WTC11 (cell line): ENCODE data around the gene PLEKHN1. TPM values are rescaled to one million over a fixed set of nuclear protein-coding genes. Genes with fewer than 3 reads are reported as not detected.
A peak's percentile ranks its signal among the peaks of the same experiment; 100 is the strongest.

Experiments used
- ATAC-seq: fragments of 200-7000 bp; cut with Tn5 transposase; 2 replicates; pipeline ENCODE4 v1.10.0; 2021; ENCODE audit warnings: mild to moderate bottlenecking, moderate library complexity
- CTCF ChIA-PET: fragments of 300-600 bp; sonication (Branson Sonifier 250); formaldehyde crosslinking; loops from one replicate; lab custom pipeline; 2021; ENCODE audit warnings: antibody characterized with exemption; lab: Charles Lee
- POLR2A ChIA-PET: fragments of 350-600 bp; sonication (Branson Sonifier 250); formaldehyde crosslinking; loops from one replicate; lab custom pipeline; 2021; ENCODE audit warnings: antibody characterized with exemption; lab: Charles Lee
- DNase-seq: peaks from one replicate; pipeline ENCODE4 v3.0.0; 2021; ENCODE audit warnings: low spot score
- H3K27ac Mint-ChIP-seq: 2 replicates; pipeline ENCODE4 v1.8.0; 2021; ENCODE audit warnings: mixed read lengths
- H3K27me3 Mint-ChIP-seq: 2 replicates; pipeline ENCODE4 v1.8.0; 2021; ENCODE audit warnings: low read depth, mild to moderate bottlenecking, moderate library complexity, mixed read lengths
- H3K36me3 Mint-ChIP-seq: 2 replicates; pipeline ENCODE4 v1.8.0; 2021; ENCODE audit warnings: mixed read lengths
- H3K4me1 Mint-ChIP-seq: 2 replicates; pipeline ENCODE4 v1.8.0; 2022; ENCODE audit warnings: mixed read lengths
- H3K4me3 Mint-ChIP-seq: 2 replicates; pipeline ENCODE4 v1.8.0; 2021; ENCODE audit warnings: mild to moderate bottlenecking, moderate library complexity, mixed read lengths
- H3K9me3 Mint-ChIP-seq: 2 replicates; pipeline ENCODE4 v1.8.0; 2021; ENCODE audit warnings: mixed read lengths
- CBFB ChIP-seq: sonication (generic); formaldehyde crosslinking; IDR thresholded peaks from 2 replicates; pipeline ENCODE4 v1.8.1; 2022; ENCODE audit warnings: mild to moderate bottlenecking, low read depth, missing genetic modification reagents
- JUN ChIP-seq: sonication (generic); formaldehyde crosslinking; IDR thresholded peaks from 2 replicates; pipeline ENCODE4 v1.8.0; 2023; ENCODE audit warnings: mild to moderate bottlenecking, missing genetic modification reagents
- NFATC4 ChIP-seq: fragments of 250-450 bp; sonication (Bioruptor Pico); IDR thresholded peaks from 2 replicates; pipeline ENCODE4 v1.9.0; 2021; ENCODE audit warnings: mild to moderate bottlenecking
- NR1H2 ChIP-seq: sonication (generic); formaldehyde crosslinking; IDR thresholded peaks from 2 replicates; pipeline ENCODE4 v1.9.0; 2021; ENCODE audit warnings: mild to moderate bottlenecking, moderate library complexity, missing genetic modification reagents
- NR2C2 ChIP-seq: sonication (generic); formaldehyde crosslinking; IDR thresholded peaks from 2 replicates; pipeline ENCODE4 v1.8.0; 2022; ENCODE audit warnings: mild to moderate bottlenecking, missing genetic modification reagents
- SMAD3 ChIP-seq: sonication (generic); formaldehyde crosslinking; IDR thresholded peaks from 2 replicates; pipeline ENCODE4 v1.8.0; 2022; ENCODE audit warnings: missing genetic modification reagents, mild to moderate bottlenecking, borderline replicate concordance
- SMAD4 ChIP-seq: sonication (generic); formaldehyde crosslinking; IDR thresholded peaks from 2 replicates; pipeline ENCODE4 v1.8.0; 2022; ENCODE audit warnings: mild to moderate bottlenecking, missing genetic modification reagents
- SOX15 ChIP-seq: fragments of 250-450 bp; sonication (Bioruptor Pico); IDR thresholded peaks from 2 replicates; pipeline ENCODE4 v1.9.0; 2021; ENCODE audit warnings: mild to moderate bottlenecking
- TEAD1 ChIP-seq: sonication (generic); formaldehyde crosslinking; IDR thresholded peaks from 2 replicates; pipeline ENCODE4 v1.8.0; 2022; ENCODE audit warnings: mild to moderate bottlenecking, missing genetic modification reagents
- ZNF121 ChIP-seq: sonication (generic); formaldehyde crosslinking; IDR thresholded peaks from 2 replicates; pipeline ENCODE4 v1.8.0; 2023; ENCODE audit warnings: missing genetic modification reagents
- ZNF232 ChIP-seq: sonication (generic); formaldehyde crosslinking; IDR thresholded peaks from 2 replicates; pipeline ENCODE4 v1.8.0; 2022; ENCODE audit warnings: mild to moderate bottlenecking, missing genetic modification reagents
- total RNA-seq: library from RNA; stranded (reverse); gene quantifications from 3 replicates; pipeline ENCODE4 v1.2.3, GENCODE V29; 2021
- TF ChIP-seq, protein P1 (sequence below): fragments of 250-450 bp; sonication (Bioruptor Pico); IDR thresholded peaks from 2 replicates; pipeline ENCODE4 v1.9.0; 2021; ENCODE audit warnings: moderate library complexity, mild to moderate bottlenecking, inconsistent platforms, borderline replicate concordance
- TF ChIP-seq, protein P2 (sequence below): fragments of 250-450 bp; sonication (Bioruptor Pico); IDR thresholded peaks from 2 replicates; pipeline ENCODE4 v1.9.0; 2021; ENCODE audit warnings: mild to moderate bottlenecking
- TF ChIP-seq, protein P3 (sequence below): sonication (generic); formaldehyde crosslinking; IDR thresholded peaks from 2 replicates; pipeline ENCODE4 v1.8.0; 2022; ENCODE audit warnings: missing genetic modification reagents
- TF ChIP-seq, protein P4 (sequence below): fragments of 200-600 bp; IDR thresholded peaks from 2 replicates; pipeline ENCODE4 v1.8.0; 2022; ENCODE audit warnings: antibody characterized with exemption

The PLEKHN1 gene
- total RNA-seq, 1 experiment from 2014 or later, result 3.4 TPM

DNA sequence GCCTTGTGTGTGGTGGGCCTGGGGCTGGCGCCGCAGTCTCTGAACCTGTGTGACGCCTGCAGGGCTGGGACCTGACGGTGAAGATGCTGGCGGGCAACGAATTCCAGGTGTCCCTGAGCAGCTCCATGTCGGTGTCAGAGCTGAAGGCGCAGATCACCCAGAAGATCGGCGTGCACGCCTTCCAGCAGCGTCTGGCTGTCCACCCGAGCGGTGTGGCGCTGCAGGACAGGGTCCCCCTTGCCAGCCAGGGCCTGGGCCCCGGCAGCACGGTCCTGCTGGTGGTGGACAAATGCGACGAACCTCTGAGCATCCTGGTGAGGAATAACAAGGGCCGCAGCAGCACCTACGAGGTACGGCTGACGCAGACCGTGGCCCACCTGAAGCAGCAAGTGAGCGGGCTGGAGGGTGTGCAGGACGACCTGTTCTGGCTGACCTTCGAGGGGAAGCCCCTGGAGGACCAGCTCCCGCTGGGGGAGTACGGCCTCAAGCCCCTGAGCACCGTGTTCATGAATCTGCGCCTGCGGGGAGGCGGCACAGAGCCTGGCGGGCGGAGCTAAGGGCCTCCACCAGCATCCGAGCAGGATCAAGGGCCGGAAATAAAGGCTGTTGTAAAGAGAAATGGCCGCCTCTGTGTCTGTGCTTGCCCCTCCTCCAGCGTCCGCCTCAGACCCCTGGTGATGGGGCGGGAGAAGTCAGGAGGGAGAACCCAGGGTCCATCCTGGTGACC, 47.8 kb downstream of the PLEKHN1 start:
- H3K4me3 Mint-ChIP-seq, result peak overlapping the region; percentile 78
- ChIA-PET CTCF (interaction anchor here (0.7 to 3.6 kb wide), 15 partner anchors 9 to 236 kb away, joined by 3 to 36 read pairs (median 4); partner anchors contain the start of genes HES4 and PERM1), POLR2A (interaction anchor here (0.9 to 2.7 kb wide), 8 partner anchors 8 to 296 kb away, joined by 3 to 10 read pairs (median 4); no protein-coding TSS in a partner anchor)
- no peaks in the 10 kb centered on the region for H3K36me3 Mint-ChIP-seq
- peaks cover 8% of the 10 kb centered on the region for H3K9me3 Mint-ChIP-seq
- peaks cover 41% of the 10 kb centered on the region for H3K27me3 Mint-ChIP-seq
- DNase-seq (no peak), ATAC-seq (peak; percentile 25)
- H3K4me1 Mint-ChIP-seq, result peaks cover 29% of the 10 kb centered on the region
- no peak for TF ChIP-seq SOX15 (CRISPR knock-in tag)
- TF ChIP-seq ZNF121 (CRISPR knock-in tag), result no peak
- no peak for TF ChIP-seq SMAD3 (CRISPR knock-in tag)
- no peak for TF ChIP-seq JUN (CRISPR knock-in tag)
- no peak for TF ChIP-seq NFATC4 (CRISPR knock-in tag)
- TF ChIP-seq, protein P1, sequence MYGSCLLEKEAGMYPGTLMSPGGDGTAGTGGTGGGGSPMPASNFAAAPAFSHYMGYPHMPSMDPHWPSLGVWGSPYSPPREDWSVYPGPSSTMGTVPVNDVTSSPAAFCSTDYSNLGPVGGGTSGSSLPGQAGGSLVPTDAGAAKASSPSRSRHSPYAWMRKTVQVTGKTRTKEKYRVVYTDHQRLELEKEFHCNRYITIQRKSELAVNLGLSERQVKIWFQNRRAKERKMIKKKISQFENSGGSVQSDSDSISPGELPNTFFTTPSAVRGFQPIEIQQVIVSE, result no peak
- no peak for TF ChIP-seq ZNF232 (CRISPR knock-in tag)
- TF ChIP-seq CBFB (CRISPR knock-in tag), result no peak
- TF ChIP-seq TEAD1, result no peak
- no peak for TF ChIP-seq NR2C2 (CRISPR knock-in tag)
- TF ChIP-seq, protein P2, sequence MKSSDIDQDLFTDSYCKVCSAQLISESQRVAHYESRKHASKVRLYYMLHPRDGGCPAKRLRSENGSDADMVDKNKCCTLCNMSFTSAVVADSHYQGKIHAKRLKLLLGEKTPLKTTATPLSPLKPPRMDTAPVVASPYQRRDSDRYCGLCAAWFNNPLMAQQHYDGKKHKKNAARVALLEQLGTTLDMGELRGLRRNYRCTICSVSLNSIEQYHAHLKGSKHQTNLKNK (CRISPR knock-in tag), result no peak
- no peak for TF ChIP-seq SMAD4
- no peak for TF ChIP-seq NR1H2 (CRISPR knock-in tag)
- TF ChIP-seq, all 79 proteins: peak for 0
- peak overlapping the region; percentile 95; the same call in 1 of the 2 replicates for H3K27ac Mint-ChIP-seq

DNA sequence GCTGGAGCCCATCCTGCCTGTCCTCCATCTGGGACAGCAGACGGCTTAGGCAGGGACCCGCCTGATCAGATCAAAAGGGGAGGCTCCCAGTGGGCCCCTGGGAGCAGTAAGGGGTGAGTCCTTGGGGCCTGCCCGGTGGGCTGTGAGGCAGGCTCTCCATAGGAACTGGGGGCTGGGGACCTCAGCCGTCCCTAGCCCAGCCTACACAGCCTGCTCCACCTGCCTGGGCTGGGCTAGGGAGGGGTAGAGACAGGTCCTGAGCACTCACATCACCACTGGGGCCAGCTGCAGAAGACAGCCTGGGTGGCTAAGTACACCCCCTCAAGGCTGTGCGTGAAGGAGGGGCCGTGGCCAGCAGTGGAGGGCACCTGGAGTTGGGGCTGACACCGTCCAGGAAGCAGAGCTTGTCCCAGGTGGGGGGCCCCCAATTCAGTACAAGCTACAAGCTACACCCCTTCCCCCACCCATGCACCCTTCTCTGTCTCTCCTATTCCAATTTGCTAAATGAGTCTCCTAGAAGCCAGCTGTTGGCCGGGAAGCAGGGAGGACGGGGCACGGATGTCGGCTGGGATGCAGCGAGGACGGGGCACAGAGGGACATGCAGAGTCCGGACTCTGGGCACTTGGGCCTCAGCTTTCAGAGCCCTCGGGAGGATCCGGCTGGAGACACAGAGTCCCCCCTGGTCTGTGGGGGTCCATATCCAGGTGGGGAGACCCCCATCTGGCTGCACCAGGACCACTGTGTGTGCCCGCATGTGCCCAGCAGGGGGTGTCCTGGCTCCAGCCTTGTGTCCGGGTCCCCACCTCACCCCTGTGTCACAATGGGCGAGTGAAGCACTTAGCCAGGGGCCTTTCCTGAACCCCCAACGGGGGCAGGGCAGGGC, 48.8 kb downstream of the PLEKHN1 start:
- peak; percentile 61 for DNase-seq
- ChIA-PET POLR2A (interaction anchor here (1.0 to 2.7 kb wide), 5 partner anchors 9 to 295 kb away, joined by 3 to 10 read pairs (median 8); no protein-coding TSS in a partner anchor), CTCF (interaction anchor here (0.9 to 3.6 kb wide), 8 partner anchors 9 to 216 kb away, joined by 3 to 36 read pairs (median 8); partner anchors contain the start of gene PERM1)
- no peak for ATAC-seq
- H3K9me3 Mint-ChIP-seq, result peaks cover 8% of the 10 kb centered on the region
- H3K4me1 Mint-ChIP-seq, result peaks cover 29% of the 10 kb centered on the region
- peaks cover 33% of the 10 kb centered on the region for H3K27me3 Mint-ChIP-seq
- 0 out of 2 replicates have a peak overlapping the region, but pooled peaks have one; percentile 95 for H3K27ac Mint-ChIP-seq
- TF ChIP-seq, protein P3, sequence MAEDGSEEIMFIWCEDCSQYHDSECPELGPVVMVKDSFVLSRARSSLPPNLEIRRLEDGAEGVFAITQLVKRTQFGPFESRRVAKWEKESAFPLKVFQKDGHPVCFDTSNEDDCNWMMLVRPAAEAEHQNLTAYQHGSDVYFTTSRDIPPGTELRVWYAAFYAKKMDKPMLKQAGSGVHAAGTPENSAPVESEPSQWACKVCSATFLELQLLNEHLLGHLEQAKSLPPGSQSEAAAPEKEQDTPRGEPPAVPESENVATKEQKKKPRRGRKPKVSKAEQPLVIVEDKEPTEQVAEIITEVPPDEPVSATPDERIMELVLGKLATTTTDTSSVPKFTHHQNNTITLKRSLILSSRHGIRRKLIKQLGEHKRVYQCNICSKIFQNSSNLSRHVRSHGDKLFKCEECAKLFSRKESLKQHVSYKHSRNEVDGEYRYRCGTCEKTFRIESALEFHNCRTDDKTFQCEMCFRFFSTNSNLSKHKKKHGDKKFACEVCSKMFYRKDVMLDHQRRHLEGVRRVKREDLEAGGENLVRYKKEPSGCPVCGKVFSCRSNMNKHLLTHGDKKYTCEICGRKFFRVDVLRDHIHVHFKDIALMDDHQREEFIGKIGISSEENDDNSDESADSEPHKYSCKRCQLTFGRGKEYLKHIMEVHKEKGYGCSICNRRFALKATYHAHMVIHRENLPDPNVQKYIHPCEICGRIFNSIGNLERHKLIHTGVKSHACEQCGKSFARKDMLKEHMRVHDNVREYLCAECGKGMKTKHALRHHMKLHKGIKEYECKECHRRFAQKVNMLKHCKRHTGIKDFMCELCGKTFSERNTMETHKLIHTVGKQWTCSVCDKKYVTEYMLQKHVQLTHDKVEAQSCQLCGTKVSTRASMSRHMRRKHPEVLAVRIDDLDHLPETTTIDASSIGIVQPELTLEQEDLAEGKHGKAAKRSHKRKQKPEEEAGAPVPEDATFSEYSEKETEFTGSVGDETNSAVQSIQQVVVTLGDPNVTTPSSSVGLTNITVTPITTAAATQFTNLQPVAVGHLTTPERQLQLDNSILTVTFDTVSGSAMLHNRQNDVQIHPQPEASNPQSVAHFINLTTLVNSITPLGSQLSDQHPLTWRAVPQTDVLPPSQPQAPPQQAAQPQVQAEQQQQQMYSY (CRISPR knock-in tag), result no peak
- TF ChIP-seq, protein P4, sequence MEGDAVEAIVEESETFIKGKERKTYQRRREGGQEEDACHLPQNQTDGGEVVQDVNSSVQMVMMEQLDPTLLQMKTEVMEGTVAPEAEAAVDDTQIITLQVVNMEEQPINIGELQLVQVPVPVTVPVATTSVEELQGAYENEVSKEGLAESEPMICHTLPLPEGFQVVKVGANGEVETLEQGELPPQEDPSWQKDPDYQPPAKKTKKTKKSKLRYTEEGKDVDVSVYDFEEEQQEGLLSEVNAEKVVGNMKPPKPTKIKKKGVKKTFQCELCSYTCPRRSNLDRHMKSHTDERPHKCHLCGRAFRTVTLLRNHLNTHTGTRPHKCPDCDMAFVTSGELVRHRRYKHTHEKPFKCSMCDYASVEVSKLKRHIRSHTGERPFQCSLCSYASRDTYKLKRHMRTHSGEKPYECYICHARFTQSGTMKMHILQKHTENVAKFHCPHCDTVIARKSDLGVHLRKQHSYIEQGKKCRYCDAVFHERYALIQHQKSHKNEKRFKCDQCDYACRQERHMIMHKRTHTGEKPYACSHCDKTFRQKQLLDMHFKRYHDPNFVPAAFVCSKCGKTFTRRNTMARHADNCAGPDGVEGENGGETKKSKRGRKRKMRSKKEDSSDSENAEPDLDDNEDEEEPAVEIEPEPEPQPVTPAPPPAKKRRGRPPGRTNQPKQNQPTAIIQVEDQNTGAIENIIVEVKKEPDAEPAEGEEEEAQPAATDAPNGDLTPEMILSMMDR, result 0 out of 2 replicates have a peak, but pooled peaks have one; percentile 10
- TF ChIP-seq, protein P2 (CRISPR knock-in tag), result no peak
- H3K36me3 Mint-ChIP-seq, result no peaks in the 10 kb centered on the region
- H3K4me3 Mint-ChIP-seq, result no peak overlapping the region
